Upper lobe of right lung (tissue), 1 donor: Measurements from ENCODE around the gene GNAL. TPM values are rescaled to one million over a fixed set of nuclear protein-coding genes. Genes with fewer than 3 reads are reported as not detected.

Experiments used
- ATAC-seq: fragments of 200-7000 bp; cut with Tn5 transposase; one replicate; pipeline ENCODE4 v1.9.1; 2020; ENCODE audit warnings: mild to moderate bottlenecking, moderate library complexity
- DNase-seq: peaks from one replicate; pipeline ENCODE4 v3.0.0-alpha.2; 2020
- H3K27ac ChIP-seq: fragments of 200-600 bp; one replicate; pipeline ENCODE4 v1.8.0; 2022
- H3K27me3 ChIP-seq: fragments of 200-600 bp; one replicate; pipeline ENCODE4 v1.8.0; 2022; ENCODE audit warnings: mild to moderate bottlenecking
- H3K36me3 ChIP-seq: fragments of 200-600 bp; one replicate; pipeline ENCODE4 v1.8.0; 2022
- H3K4me1 ChIP-seq: fragments of 200-600 bp; one replicate; pipeline ENCODE4 v1.8.0; 2022
- H3K4me3 ChIP-seq: fragments of 200-600 bp; one replicate; pipeline ENCODE4 v1.8.0; 2022; ENCODE audit warnings: mild to moderate bottlenecking
- H3K9me3 ChIP-seq: fragments of 200-600 bp; one replicate; pipeline ENCODE4 v1.8.0; 2022
- intact Hi-C: fragments of 100-400 bp; cut with DNase I; formaldehyde crosslinking; loops from one replicate; pipeline ENCODE4 v1.11.0; 2022
- total RNA-seq: library from RNA; stranded (reverse); fragmentation: NEBNext Ultra II Directional; extraction: Animal tissue kit (Norgen Biotek cat#: 25700); gene quantifications from one replicate; pipeline ENCODE4 v1.2.1, GENCODE V29; 2021
- TF ChIP-seq, protein P1 (sequence below): fragments of 200-600 bp; IDR thresholded peaks from one replicate; pipeline ENCODE4 v1.8.0; 2022; ENCODE audit warnings: antibody characterized with exemption
- donor health status: DM: no; HTN: yes; CAD: no; lungs with severe emphysema.

The GNAL gene
- total RNA-seq, 1 donor from 2014 or later, result 4.3 TPM

- ATAC-seq (no peak), DNase-seq (no peak)
- Histone ChIP-seq H3K36me3 (no peaks in the 10 kb centered on the region), H3K4me1 (no peaks in the 10 kb centered on the region), H3K27ac (no peak overlapping the region), H3K27me3 (no peaks in the 10 kb centered on the region), H3K9me3 (no peaks in the 10 kb centered on the region), H3K4me3 (no peak overlapping the region)
- TF ChIP-seq, protein P1, sequence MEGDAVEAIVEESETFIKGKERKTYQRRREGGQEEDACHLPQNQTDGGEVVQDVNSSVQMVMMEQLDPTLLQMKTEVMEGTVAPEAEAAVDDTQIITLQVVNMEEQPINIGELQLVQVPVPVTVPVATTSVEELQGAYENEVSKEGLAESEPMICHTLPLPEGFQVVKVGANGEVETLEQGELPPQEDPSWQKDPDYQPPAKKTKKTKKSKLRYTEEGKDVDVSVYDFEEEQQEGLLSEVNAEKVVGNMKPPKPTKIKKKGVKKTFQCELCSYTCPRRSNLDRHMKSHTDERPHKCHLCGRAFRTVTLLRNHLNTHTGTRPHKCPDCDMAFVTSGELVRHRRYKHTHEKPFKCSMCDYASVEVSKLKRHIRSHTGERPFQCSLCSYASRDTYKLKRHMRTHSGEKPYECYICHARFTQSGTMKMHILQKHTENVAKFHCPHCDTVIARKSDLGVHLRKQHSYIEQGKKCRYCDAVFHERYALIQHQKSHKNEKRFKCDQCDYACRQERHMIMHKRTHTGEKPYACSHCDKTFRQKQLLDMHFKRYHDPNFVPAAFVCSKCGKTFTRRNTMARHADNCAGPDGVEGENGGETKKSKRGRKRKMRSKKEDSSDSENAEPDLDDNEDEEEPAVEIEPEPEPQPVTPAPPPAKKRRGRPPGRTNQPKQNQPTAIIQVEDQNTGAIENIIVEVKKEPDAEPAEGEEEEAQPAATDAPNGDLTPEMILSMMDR, result no peak
- intact Hi-C loops, result no loop called here
Observed at GRCh38 chr18:11831921-11832320, 142.9 kb downstream of the GNAL start.

- no peaks in the 10 kb centered on the region for H3K27me3 ChIP-seq
- H3K9me3 ChIP-seq, result no peaks in the 10 kb centered on the region
- TF ChIP-seq, protein P1, result no peak
- DNase-seq (no peak), ATAC-seq (no peak)
- H3K27ac ChIP-seq, result no peak overlapping the region
- no peaks in the 10 kb centered on the region for H3K36me3 ChIP-seq
- no peak overlapping the region for H3K4me3 ChIP-seq
- no peaks in the 10 kb centered on the region for H3K4me1 ChIP-seq
- intact Hi-C loops, result no loop called here
Observed at GRCh38 chr18:11834772-11835171, 145.7 kb downstream of the GNAL start.

DNA sequence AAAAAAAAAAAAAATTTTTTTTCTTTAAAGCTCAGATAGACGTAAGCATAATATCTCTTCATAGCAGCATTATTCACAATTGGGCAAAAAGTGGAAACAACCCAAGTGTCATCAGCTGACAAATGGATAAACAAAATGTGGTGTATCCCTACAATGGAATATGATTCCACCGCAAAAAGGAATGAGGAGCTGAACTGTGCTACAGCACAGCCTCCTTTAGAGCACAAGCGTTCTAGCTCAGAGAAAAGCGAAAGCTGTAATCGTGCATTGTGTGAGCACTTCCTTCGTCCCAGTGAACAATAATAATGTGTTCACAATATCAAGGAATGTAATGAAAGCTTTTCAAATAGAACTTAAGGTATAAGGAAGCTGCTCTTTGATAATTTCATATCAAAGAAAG is 150.5 kb downstream of the GNAL start:
- DNase-seq, result no peak
- no peak for ATAC-seq
- Histone ChIP-seq H3K4me1 (no peaks in the 10 kb centered on the region), H3K27ac (no peak overlapping the region), H3K9me3 (no peaks in the 10 kb centered on the region), H3K36me3 (no peaks in the 10 kb centered on the region), H3K27me3 (no peaks in the 10 kb centered on the region), H3K4me3 (no peak overlapping the region)
- intact Hi-C loops, result no loop called here
- TF ChIP-seq, protein P1, result no peak

DNA sequence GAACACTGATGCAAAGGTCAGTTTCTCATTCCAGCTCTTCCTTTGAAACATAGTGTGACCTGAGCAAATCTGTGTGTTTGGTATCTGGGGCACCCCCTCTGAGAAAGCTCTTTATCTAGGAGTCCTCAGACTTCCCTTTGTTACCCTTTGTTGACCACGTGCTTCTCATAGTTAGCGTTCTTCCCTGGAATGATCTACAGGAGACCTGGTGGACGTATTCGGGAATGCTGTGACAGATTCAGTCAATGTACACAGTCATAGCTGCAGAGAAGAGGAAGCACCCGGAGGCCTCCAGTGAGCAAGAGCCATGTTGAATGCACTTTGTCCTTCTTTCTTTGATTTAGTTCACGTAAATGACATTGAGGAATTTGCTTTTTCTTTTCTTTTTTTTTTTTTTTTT is 151.4 kb downstream of the GNAL start:
- Histone ChIP-seq H3K27ac (no peak overlapping the region), H3K9me3 (no peaks in the 10 kb centered on the region), H3K27me3 (no peaks in the 10 kb centered on the region), H3K36me3 (no peaks in the 10 kb centered on the region), H3K4me1 (no peaks in the 10 kb centered on the region), H3K4me3 (no peak overlapping the region)
- intact Hi-C loops, result no loop called here
- no peak for DNase-seq
- no peak for ATAC-seq
- TF ChIP-seq, protein P1, result no peak

DNA sequence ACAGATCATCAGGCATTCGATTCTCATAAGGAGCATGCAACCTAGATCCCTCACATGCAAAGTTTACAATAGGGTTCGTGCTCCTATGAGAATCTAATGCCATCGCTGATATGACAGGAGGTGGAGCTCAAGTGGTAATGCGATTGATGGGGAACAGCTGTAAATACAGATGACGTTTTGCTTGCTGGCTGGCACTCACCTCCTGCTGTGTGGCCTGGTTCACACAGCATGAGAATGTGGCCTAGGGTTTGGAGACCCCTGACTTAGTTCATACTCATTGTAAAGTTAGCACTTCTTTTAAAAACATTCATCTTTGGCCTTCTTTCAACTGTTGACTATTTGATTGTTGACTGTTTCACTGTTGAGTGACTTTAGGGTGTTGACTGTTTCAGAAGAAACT is 153.5 kb downstream of the GNAL start:
- H3K4me3 ChIP-seq, result no peak overlapping the region
- H3K27ac ChIP-seq, result no peak overlapping the region
- intact Hi-C loops, result no loop called here
- TF ChIP-seq, protein P1, result no peak
- H3K27me3 ChIP-seq, result no peaks in the 10 kb centered on the region
- H3K36me3 ChIP-seq, result no peaks in the 10 kb centered on the region
- H3K4me1 ChIP-seq, result no peaks in the 10 kb centered on the region
- DNase-seq, result no peak
- no peaks in the 10 kb centered on the region for H3K9me3 ChIP-seq
- ATAC-seq, result no peak

DNA sequence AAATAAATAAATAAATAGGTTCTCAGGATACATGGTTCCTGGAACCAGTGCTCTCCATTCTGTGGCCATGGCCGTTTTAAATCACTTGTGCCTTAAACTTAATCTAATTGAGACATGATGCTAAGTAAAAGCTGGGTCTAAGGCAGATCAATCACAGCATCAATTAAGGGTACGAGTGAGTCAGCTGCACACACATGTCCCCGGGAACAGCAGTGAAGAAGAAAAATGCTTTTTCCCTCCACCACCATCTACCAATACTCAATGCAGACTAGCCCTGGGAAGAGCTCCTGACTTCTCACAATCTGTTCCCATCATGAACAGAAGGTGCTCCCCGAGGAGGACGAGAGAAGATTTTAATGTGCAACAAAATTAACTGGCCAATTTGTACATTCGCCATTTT is 155.4 kb downstream of the GNAL start:
- no peak overlapping the region for H3K27ac ChIP-seq
- TF ChIP-seq, protein P1, result no peak
- intact Hi-C loops, result no loop called here
- DNase-seq (no peak), ATAC-seq (no peak)
- no peak overlapping the region for H3K4me3 ChIP-seq
- H3K4me1 ChIP-seq, result no peaks in the 10 kb centered on the region
- H3K9me3 ChIP-seq, result no peaks in the 10 kb centered on the region
- no peaks in the 10 kb centered on the region for H3K27me3 ChIP-seq
- no peaks in the 10 kb centered on the region for H3K36me3 ChIP-seq
